Neuronal stem cell (in vitro differentiated cells): ENCODE results near the gene TMEM217.

Experiments
- DNase-seq: peaks from one replicate; pipeline ENCODE4 v3.0.0-alpha.2; 2013; ENCODE audit warnings: low spot score
- H2AFZ ChIP-seq: one replicate; pipeline ENCODE4 v1.6.1; 2013; ENCODE audit warnings: mild to moderate bottlenecking, low read length, inconsistent platforms
- H2AK5ac ChIP-seq: 2 replicates; pipeline ENCODE4 v1.6.1; 2013; ENCODE audit warnings: low read depth, mild to moderate bottlenecking, inconsistent platforms, low read length, moderate library complexity, mixed read lengths
- H2BK120ac ChIP-seq: 2 replicates; pipeline ENCODE4 v1.6.1; 2013; ENCODE audit warnings: low read depth, mild to moderate bottlenecking, inconsistent platforms, low read length, moderate library complexity, mixed read lengths
- H2BK12ac ChIP-seq: one replicate; pipeline ENCODE4 v1.6.1; 2013; ENCODE audit warnings: low read length, inconsistent platforms
- H2BK15ac ChIP-seq: 2 replicates; pipeline ENCODE4 v1.6.1; 2013; ENCODE audit warnings: mild to moderate bottlenecking, low read length, inconsistent platforms, mixed read lengths
- H2BK5ac ChIP-seq: one replicate; pipeline ENCODE4 v1.6.1; 2013; ENCODE audit warnings: inconsistent platforms, mild to moderate bottlenecking, low read length, moderate library complexity
- H3K14ac ChIP-seq: one replicate; pipeline ENCODE4 v1.6.1; 2013; ENCODE audit warnings: low read length, inconsistent platforms
- H3K18ac ChIP-seq: 2 replicates; pipeline ENCODE4 v1.6.1; 2013; ENCODE audit warnings: low read length, inconsistent platforms
- H3K23ac ChIP-seq: 2 replicates; pipeline ENCODE4 v1.6.1; 2013; ENCODE audit warnings: low read depth, mild to moderate bottlenecking, mixed read lengths, low read length, inconsistent platforms; ENCODE audit not compliant: poor library complexity
- H3K27ac ChIP-seq: replicated peaks from 3 replicates; pipeline ENCODE4 v1.5.1; 2013; ENCODE audit warnings: low read length, inconsistent platforms
- H3K27me3 ChIP-seq, 3 experiments: 2 replicates each; pipeline ENCODE4 v1.6.1; 2013; ENCODE audit warnings: low read length in 3 of 3, mild to moderate bottlenecking in 2 of 3, inconsistent platforms in 1 of 3, low read depth in 1 of 3, mixed read lengths in 1 of 3, moderate library complexity in 1 of 3; ENCODE audit not compliant: control insufficient read depth in 3 of 3, insufficient read depth in 3 of 3
- H3K36me3 ChIP-seq, 2 donors: replicated peaks in 1 of 2; 2 replicates each; pipeline ENCODE4 v1.6.1; 2013; ENCODE audit warnings: low read length in 2 of 2; ENCODE audit not compliant: control insufficient read depth in 2 of 2, insufficient read depth in 2 of 2
- H3K4ac ChIP-seq: 2 replicates; pipeline ENCODE4 v1.6.1; 2013; ENCODE audit warnings: inconsistent platforms, mild to moderate bottlenecking, low read length, moderate library complexity
- H3K4me1 ChIP-seq, 2 donors: 1 replicate in 1 of 2; 2 replicates in 1 of 2; pipeline ENCODE4 v1.6.1; 2013; ENCODE audit warnings: low read length in 2 of 2, low read depth in 1 of 2; ENCODE audit not compliant: control insufficient read depth in 2 of 2, insufficient read depth in 1 of 2
- H3K4me2 ChIP-seq: one replicate; pipeline ENCODE4 v1.6.1; 2013; ENCODE audit warnings: mild to moderate bottlenecking, low read length, inconsistent platforms; ENCODE audit not compliant: insufficient read depth, poor library complexity, severe bottlenecking
- H3K4me3 ChIP-seq, 2 donors: 2 replicates each; pipeline ENCODE4 v1.5.1; 2013; ENCODE audit warnings: low read length in 2 of 2, mild to moderate bottlenecking in 2 of 2, inconsistent platforms in 1 of 2, moderate library complexity in 1 of 2
- H3K79me1 ChIP-seq: one replicate; pipeline ENCODE4 v1.6.1; 2013; ENCODE audit warnings: low read depth, mild to moderate bottlenecking, inconsistent platforms, low read length, moderate library complexity
- H3K9ac ChIP-seq: one replicate; pipeline ENCODE4 v1.6.1; 2013; ENCODE audit warnings: mild to moderate bottlenecking, low read depth, low read length, inconsistent platforms; ENCODE audit not compliant: poor library complexity
- H3K9me3 ChIP-seq, 2 donors: replicated peaks in 1 of 2; 2 replicates each; pipeline versions ENCODE3 to v1.6.1; 2013; ENCODE audit warnings: low read length in 2 of 2, mild to moderate bottlenecking in 2 of 2, inconsistent platforms in 1 of 2, low read depth in 1 of 2, mixed read lengths in 1 of 2, moderate library complexity in 1 of 2; ENCODE audit not compliant: control insufficient read depth in 2 of 2, insufficient read depth in 1 of 2
- H4K8ac ChIP-seq: one replicate; pipeline ENCODE4 v1.6.1; 2013; ENCODE audit warnings: low read depth, mild to moderate bottlenecking, inconsistent platforms, low read length, moderate library complexity
- H4K91ac ChIP-seq: one replicate; pipeline ENCODE4 v1.6.1; 2013; ENCODE audit warnings: low read length, low read depth, mild to moderate bottlenecking, inconsistent platforms; ENCODE audit not compliant: poor library complexity
- WGBS, 2 donors: extraction: QIAGEN DNeasy Blood & Tissue Kit; methylation state at CpG; one replicate each; pipeline ENCODE4 v1.1.7; 2013; ENCODE audit warnings: missing lambda C conversion rate in 2 of 2, mixed read lengths in 1 of 2; ENCODE audit not compliant: insufficient read length in 2 of 2, insufficient replicate concordance in 1 of 2; ENCODE audit errors: extremely low coverage in 2 of 2; 5-methylcytosine and 5-hydroxymethylcytosine counted together

Gene TMEM217

DNA sequence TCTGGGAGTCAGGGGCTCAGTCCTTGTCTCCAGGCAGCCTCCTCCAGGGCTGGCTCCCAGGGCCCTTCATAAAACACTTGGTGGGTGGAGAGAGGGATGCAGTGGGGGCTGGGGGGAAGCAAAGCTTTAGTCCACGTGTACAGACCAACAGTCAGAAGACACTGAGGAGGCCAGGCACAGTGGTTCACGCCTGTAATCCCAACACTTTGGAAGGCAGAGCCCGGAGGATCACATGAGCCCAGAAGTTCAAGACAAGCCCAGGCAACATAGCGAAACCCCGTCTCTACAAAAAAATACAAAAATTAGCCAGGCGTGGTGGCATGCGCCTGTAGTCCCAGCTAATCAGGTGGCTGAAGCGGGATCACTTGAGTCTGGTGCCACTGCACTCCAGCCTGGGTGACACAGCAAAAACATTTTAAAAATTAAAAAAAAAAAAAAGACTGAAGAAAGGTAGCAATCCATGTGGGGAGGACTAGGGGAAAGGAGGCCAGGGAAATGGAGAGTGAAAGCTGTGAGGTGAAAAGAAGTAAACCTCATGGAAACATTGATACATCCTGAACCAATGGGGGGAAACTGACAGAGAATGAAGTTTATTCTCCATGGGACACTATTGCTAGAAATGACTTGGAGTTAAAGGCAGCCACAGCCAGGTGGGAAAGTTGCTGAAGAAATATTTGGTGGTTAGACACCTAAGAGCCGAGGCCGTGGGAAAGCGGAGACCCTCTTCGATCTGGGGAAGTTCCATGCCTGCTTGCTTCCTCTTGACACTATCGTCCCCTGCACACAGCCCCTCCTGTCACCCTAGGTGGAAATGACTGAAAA, 52.6 kb downstream of the TMEM217 start:
- no CpG with 5 or more reads among the region's 13 CpGs for WGBS, 2 donors

DNA sequence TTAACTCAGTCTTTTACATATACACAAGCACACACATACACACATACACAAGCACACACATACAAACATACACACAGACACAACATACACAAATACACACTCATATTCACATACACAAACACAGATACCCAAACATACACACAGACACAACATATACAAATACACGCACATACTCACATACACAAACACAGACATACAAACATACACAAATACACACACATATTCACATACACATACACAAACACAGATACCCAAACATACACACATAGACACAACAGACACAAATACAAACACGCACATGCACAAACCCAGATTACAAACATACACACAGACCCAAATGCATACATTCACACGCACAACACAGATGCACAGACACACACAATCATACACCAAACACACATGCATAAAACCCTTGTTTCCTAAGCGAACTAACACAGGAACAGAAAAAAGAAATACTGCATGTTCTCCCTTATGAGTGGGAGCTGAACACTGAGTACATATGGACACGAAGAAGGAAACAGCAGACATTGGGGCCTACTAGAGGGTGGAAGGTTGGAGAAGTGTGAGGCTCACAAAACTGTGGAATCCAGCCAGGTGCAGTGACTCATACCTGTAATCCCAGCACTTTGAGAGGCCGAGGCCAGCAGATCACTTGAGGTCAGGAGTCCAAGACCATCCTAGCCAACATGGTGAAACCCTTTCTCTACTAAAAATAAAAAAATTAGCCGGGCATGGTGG, 53.8 kb downstream of the TMEM217 start:
- Histone ChIP-seq H3K27me3 (peaks cover 0 to 6% (median 2%) of the 10 kb centered on the region in 3 experiments), H3K9me3 (no peaks in the 10 kb centered on the region), H3K9ac (no peak overlapping the region), H3K4ac (no peak overlapping the region), H2AFZ (no peak overlapping the region), H3K4me3 (no peak overlapping the region), H3K27ac (no peak overlapping the region), H2BK120ac (no peak overlapping the region), H4K91ac (no peak overlapping the region), H2AK5ac (no peak overlapping the region), H4K8ac (no peak overlapping the region), H2BK12ac (no peak overlapping the region), H2BK5ac (no peak overlapping the region), H3K36me3 (no peaks in the 10 kb centered on the region), H2BK15ac (no peak overlapping the region), H3K79me1 (no peaks in the 10 kb centered on the region), H3K4me1 (peaks cover 2 to 3% of the 10 kb centered on the region in 2 donors), H3K23ac (no peak overlapping the region), H3K4me2 (no peak overlapping the region), H3K18ac (no peak overlapping the region), H3K14ac (no peak overlapping the region)
- WGBS, 2 donors, result 100% methylated on average over 1 of the region's 7 CpGs
- no peak for DNase-seq

More for the DNA sequence above, 52.6 kb downstream of the TMEM217 start:
- Histone ChIP-seq H3K27me3 (peaks cover 0 to 6% (median 2%) of the 10 kb centered on the region in 3 experiments), H2BK120ac (no peak overlapping the region), H3K79me1 (no peaks in the 10 kb centered on the region), H4K8ac (no peak overlapping the region), H2BK15ac (no peak overlapping the region), H3K14ac (no peak overlapping the region), H3K27ac (no peak overlapping the region), H3K18ac (no peak overlapping the region), H3K4me3 (no peak overlapping the region), H3K4ac (no peak overlapping the region), H3K23ac (no peak overlapping the region), H2BK12ac (no peak overlapping the region), H4K91ac (no peak overlapping the region), H2BK5ac (no peak overlapping the region), H3K9me3 (no peaks in the 10 kb centered on the region), H3K36me3 (no peaks in the 10 kb centered on the region), H2AFZ (peak overlapping the region; percentile 71), H2AK5ac (no peak overlapping the region), H3K4me1 (peaks cover 2 to 3% of the 10 kb centered on the region in 2 donors), H3K4me2 (no peak overlapping the region), H3K9ac (no peak overlapping the region)
- DNase-seq, result no peak

DNA sequence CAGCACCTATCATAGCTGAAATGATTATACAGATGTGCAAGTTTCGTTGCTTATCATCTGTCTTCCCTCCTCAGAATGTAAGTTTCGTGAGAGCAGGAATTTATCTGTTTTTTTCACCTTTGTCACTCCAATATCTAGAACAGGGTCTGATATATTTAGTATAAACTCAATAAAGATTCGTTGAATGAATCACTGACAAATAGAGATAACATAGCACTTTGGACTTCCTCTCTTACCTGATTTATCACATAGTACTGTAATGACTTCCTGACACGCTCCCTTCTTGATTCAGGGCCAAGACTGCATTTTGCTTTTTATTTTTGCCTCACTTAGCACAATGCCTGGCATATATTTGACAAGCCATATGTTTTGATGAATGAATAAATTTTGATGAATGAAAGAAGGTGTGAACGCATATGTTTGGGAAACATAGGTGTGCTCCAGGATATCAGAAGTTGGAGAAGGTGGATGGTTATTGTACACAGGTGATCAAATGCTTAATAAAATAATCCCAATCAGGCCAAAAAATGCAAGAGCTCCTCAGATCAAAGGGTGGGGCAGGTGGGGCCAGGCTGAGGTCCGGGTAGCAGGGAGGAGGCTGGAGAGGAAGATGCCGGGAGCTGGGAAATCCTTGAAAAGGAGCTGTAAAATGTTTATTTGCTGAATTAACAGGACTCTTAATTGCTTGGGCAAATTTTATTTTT, 55.0 kb downstream of the TMEM217 start:
- DNase-seq, result no peak
- H3K4me2 ChIP-seq, result no peak overlapping the region
- H3K18ac ChIP-seq, result no peak overlapping the region
- H3K4me1 ChIP-seq, result peaks cover 2 to 3% of the 10 kb centered on the region in 2 donors
- no peak overlapping the region for H2AK5ac ChIP-seq
- no peak overlapping the region for H2BK5ac ChIP-seq
- no peak overlapping the region for H4K91ac ChIP-seq
- no peak overlapping the region for H3K27ac ChIP-seq
- H2BK15ac ChIP-seq, result no peak overlapping the region
- H3K27me3 ChIP-seq, result peaks cover 0 to 6% (median 2%) of the 10 kb centered on the region in 3 experiments
- no peak overlapping the region for H4K8ac ChIP-seq
- H2BK12ac ChIP-seq, result no peak overlapping the region
- no peak overlapping the region for H3K9ac ChIP-seq
- H3K4ac ChIP-seq, result no peak overlapping the region
- H3K9me3 ChIP-seq, result no peaks in the 10 kb centered on the region
- H3K14ac ChIP-seq, result no peak overlapping the region
- H2BK120ac ChIP-seq, result no peak overlapping the region
- no CpG with 5 or more reads among the region's 7 CpGs for WGBS, 2 donors
- no peak overlapping the region for H2AFZ ChIP-seq
- H3K23ac ChIP-seq, result no peak overlapping the region
- H3K36me3 ChIP-seq, result no peaks in the 10 kb centered on the region
- no peak overlapping the region for H3K4me3 ChIP-seq
- no peaks in the 10 kb centered on the region for H3K79me1 ChIP-seq
